Nucleus accumbens (tissue), 56 donors: ENCODE measurements around the gene PLEKHG4B.

Experiments
- DNase-seq, 56 donors: peaks; one replicate each; lab custom pipeline; 2025; lab: John Stamatoyannopoulos, UW

PLEKHG4B gene

GRCh38 chr5:128446-128845 is 36.5 kb downstream of the PLEKHG4B start:
- no peak for DNase-seq

- DNase-seq = no peak
Measured at GRCh38 chr5:129148-129547, 37.2 kb downstream of the PLEKHG4B start.

- DNase-seq = no peak
Measured at GRCh38 chr5:129820-130219, 37.9 kb downstream of the PLEKHG4B start.

DNA sequence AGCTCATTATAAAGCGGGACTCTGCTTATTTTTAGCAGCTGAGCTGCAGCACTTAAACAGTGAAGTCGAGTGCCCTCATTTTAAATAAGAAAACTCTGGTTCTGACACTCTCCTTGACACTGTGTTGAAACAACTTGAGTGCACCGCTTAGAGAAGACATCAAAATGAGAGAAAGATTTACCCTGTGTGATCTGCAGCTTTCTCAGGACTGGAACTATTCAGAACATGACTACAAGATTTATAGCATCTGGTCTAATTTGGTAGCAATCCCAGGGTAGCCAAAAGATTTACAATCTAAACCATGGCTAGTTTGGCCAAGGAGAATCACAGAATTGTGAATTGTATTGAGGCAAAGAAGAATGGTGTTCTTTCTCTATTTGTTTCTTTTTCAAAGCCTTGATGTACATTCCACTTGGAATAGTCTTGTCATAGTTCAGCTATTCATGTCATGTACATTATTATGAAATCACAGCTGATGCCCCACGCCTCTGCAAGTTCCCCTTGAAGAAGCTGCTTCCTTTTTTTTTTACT is 38.7 kb downstream of the PLEKHG4B start:
- no peak for DNase-seq

DNA sequence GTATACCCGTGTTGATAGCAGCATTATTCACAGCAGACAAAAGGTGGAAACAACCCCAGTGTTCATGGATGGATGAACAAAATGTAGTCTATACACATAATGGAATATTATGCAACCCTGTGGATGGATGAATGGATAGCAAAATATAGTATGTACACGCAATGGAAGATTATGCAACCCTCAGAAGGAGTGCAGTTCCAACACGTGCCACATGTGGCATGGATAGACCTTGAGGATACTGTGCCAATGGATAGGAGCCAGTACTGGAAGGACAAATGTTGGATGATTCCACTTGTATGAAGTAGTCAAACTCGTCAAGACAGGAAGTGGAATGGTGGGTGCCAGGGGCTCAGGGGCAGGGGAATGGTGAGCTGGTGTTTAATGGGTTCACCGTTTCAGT is 44.9 kb downstream of the PLEKHG4B start:
- DNase-seq = no peak

DNA sequence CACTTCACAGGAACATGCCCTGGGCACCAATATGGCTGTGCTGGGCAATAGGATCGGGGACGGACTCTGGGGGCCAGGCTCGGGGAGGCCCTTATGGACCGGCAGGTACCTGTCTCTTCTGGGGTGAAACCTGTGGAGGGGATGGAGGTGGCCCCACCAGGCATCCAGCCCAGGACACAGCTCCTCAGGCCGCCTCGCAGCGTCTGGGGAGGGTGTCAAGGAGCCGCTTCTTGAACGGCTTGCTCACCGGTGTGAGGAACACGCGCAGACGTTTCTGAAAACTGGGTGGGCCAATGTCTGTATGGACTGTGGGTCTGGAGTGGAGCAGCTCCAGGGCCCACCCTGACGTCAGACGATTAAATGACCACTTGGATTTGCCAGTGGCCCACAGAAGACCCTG is 45.8 kb downstream of the PLEKHG4B start:
- DNase-seq = no peak

GRCh38 chr5:138936-139335 is 47.0 kb downstream of the PLEKHG4B start:
- DNase-seq = no peak

DNA sequence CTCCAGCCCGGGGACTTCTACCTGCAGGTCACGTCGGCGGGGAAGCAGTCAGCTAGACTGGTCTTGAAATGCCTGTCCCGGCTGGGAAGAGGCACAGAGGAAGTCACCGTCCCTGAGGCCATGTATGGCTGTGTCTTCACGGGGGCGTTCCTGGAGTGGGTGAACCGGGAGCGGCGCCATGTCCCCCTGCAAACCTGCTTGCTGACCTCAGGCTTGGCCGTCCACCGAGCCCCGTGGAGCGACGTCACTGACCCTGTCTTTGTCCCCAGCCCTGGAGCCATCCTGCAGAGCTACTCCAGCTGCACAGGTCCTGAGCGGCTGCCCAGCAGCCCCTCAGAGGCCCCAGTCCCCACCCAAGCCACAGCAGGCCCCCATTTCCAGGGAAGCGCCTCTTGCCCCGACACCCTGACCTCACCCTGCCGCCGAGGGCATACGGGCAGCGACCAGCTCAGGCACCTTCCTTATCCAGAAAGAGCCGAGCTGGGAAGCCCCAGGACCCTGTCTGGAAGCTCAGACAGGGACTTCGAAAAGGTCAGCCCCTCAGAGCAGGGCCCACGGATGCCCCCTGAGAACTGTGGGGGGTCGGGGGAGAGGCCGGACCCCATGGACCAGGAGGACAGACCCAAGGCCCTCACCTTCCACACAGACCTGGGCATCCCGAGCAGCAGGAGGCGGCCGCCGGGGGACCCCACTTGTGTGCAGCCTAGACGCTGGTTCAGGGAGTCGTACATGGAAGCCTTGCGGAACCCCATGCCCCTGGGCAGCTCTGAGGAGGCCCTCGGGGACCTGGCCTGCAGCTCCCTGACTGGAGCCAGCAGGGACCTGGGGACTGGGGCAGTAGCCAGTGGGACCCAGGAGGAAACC is 47.8 kb downstream of the PLEKHG4B start:
- DNase-seq = no peak

DNA sequence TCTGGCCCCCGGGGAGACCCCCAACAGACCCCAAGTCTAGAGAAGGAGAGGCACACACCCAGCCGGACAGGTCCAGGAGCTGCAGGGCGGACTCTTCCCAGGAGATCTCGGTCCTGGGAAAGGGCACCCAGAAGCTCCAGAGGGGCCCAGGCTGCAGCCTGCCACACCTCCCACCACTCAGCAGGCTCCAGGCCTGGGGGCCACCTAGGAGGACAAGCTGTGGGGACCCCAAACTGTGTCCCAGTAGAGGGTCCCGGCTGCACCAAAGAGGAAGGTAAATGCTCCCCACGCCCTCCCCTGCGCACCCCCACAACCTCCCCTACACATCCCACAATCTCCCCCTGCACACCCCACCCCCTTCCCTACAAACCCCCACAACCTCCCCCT is 48.5 kb downstream of the PLEKHG4B start:
- DNase-seq = no peak

GRCh38 chr5:141211-141610 is 49.2 kb downstream of the PLEKHG4B start:
- DNase-seq = no peak

DNA sequence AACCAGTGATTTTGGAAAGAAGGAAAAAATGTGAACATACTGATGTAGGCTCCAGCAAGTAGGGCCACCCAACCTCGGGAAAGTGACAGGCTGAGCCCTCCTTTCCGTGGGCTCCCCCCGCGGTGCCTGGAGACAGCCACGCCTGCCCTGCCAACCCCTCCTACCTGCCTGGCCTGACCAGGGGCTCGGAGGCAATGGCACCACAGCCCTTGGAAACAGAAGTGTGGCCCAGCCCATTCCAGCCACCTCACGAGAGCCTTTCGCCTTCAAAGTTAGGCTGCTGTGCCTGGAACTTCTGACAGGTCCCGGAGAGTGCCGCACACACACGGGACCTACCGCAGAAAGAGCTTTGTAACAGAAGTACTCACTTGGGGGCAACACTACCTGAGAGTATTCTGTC is 49.8 kb downstream of the PLEKHG4B start:
- DNase-seq = no peak

- no peak for DNase-seq
Measured at GRCh38 chr5:142246-142810, 50.4 kb downstream of the PLEKHG4B start.

GRCh38 chr5:143041-143440 is 51.1 kb downstream of the PLEKHG4B start:
- DNase-seq = no peak

- no peak for DNase-seq
Measured at GRCh38 chr5:144941-145340, 53.0 kb downstream of the PLEKHG4B start.

DNA sequence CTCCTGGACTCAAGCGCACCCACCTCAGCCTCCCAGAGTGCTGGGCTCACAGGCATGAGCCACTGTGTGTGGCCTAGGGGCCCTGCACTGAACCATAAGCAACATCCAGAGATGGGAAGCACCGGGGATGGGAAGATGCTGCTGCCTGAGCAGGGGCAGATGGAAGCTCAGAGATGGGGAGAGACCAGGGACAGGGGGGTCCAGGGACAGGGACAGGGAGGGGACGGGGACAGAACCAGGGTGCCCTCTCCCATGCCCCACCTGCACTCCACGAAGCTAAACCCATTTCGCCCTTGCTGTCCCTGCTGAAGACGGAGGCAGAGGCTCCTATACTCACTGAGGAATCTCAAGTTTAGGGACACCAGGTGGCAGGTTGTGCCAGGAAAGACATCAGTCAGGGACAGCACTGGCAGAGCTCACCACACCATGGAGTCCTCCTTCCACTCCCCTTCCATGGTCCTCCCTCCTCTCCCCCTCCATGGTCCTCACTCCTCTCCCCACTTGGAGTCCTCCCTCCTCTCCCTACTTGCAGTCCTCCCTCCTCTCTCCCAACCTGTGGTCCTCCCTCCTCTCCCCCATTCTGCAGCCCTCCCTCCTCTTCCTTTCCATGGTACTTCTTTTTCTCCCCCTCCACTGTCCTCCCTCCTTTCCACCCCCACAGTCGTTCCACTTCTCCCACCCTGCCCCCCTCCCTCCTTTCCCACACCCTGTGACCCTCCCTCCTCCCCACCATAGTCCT is 53.8 kb downstream of the PLEKHG4B start:
- no peak for DNase-seq

- no peak for DNase-seq
Measured at GRCh38 chr5:147751-148150, 55.8 kb downstream of the PLEKHG4B start.

- DNase-seq = no peak
Measured at GRCh38 chr5:149745-150485, 57.9 kb downstream of the PLEKHG4B start.

- no peak for DNase-seq
Measured at GRCh38 chr5:150746-151145, 58.8 kb downstream of the PLEKHG4B start.

- DNase-seq = no peak
Measured at GRCh38 chr5:152077-152476, 60.1 kb downstream of the PLEKHG4B start.

DNA sequence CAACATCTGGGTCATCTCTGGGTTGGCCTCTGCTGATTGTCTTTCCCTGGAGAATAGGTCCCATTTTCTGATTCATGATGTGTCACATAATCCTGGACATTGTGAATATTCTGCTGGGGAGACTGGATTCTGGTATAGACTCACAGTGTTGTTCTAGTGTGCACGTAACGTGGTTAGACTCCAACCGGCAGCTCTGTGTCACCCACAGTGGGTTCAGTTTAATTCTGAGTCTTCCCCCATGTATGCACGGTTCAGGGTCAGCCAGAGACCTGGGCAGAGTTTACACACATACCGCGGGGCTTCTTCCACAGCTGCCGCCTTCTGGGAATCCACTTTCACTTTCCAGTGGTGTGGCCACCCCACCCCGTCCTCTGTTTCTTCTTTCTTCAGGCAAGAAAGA is 61.3 kb downstream of the PLEKHG4B start:
- no peak for DNase-seq

GRCh38 chr5:154236-154635 is 62.3 kb downstream of the PLEKHG4B start:
- no peak for DNase-seq
